NB4 (cell line): ENCODE results near the gene MEN1.

Experiments
- CTCF ChIP-seq: IDR thresholded peaks from one replicate; pipeline ENCODE4 v1.5.1; 2012; ENCODE audit warnings: low read depth, low read length
- POLR2A ChIP-seq: IDR thresholded peaks from 2 replicates; pipeline ENCODE4 v1.6.1; 2011; ENCODE audit warnings: mild to moderate bottlenecking; ENCODE audit not compliant: insufficient read length; ENCODE audit errors: extremely low read depth

- no peak for TF ChIP-seq CTCF
- TF ChIP-seq POLR2A, result no peak
These were observed 23.8 kb upstream of the MEN1 start for GRCh38 chr11:64834031-64834722.
